Muscle of leg (tissue), 11 donors: ENCODE data around the gene SLC22A7. TPM values are rescaled to one million over a fixed set of nuclear protein-coding genes. Genes with fewer than 3 reads are reported as not detected.
A peak's percentile ranks its signal among the peaks of the same experiment; 100 is the strongest.

Experiments used
- DNase-seq: peaks from one replicate; pipeline ENCODE4 v3.0.0; 2013
- H3K27ac ChIP-seq: one replicate; pipeline ENCODE4 v1.5.1; 2013; ENCODE audit warnings: mild to moderate bottlenecking, low read length, control low read depth
- H3K27me3 ChIP-seq: one replicate; pipeline ENCODE4 v1.6.1; 2013; ENCODE audit warnings: low read length; ENCODE audit not compliant: control insufficient read depth, insufficient read depth
- H3K36me3 ChIP-seq: one replicate; pipeline ENCODE4 v1.6.1; 2013; ENCODE audit warnings: low read length; ENCODE audit not compliant: control insufficient read depth, insufficient read depth
- H3K4me1 ChIP-seq: one replicate; pipeline ENCODE4 v1.6.1; 2013; ENCODE audit warnings: low read length; ENCODE audit not compliant: control insufficient read depth, insufficient read depth
- H3K4me3 ChIP-seq: one replicate; pipeline ENCODE4 v1.5.1; 2013; ENCODE audit warnings: low read length, control low read depth
- H3K9me3 ChIP-seq: replicated peaks from 2 replicates; pipeline ENCODE4 v1.6.1; 2013; ENCODE audit warnings: low read depth, low read length; ENCODE audit not compliant: control insufficient read depth
- WGBS: methylation state at CpG from one replicate; pipeline ENCODE4 v1.1.5; 2013; ENCODE audit warnings: missing lambda C conversion rate; ENCODE audit not compliant: insufficient coverage; 5-methylcytosine and 5-hydroxymethylcytosine counted together
- polyA plus RNA-seq, 8 donors: library from polyadenylated mRNA; unstranded; fragments of 120-200 nt; gene quantifications; one replicate each; pipeline versions ENCODE4 v1.2.1 to v1.2.3, GENCODE V29; 2013; ENCODE audit warnings: inconsistent platforms in 1 of 8, low replicate concordance in 1 of 8; ENCODE audit not compliant: insufficient read length in 8 of 8, insufficient read depth in 1 of 8
- total RNA-seq: library from RNA; stranded (reverse); fragments of 120-200 nt; gene quantifications from one replicate; pipeline ENCODE4 v1.2.4, GENCODE V29; 2013

SLC22A7 gene
- total and polyA plus RNA-seq, 9 donors: 0.13 to 0.53 TPM; not detected in 7

- no peaks in the 10 kb centered on the region for H3K36me3 ChIP-seq
- H3K27me3 ChIP-seq: peaks cover 62% of the 10 kb centered on the region
- DNase-seq: peak; percentile 45
- no peaks in the 10 kb centered on the region for H3K9me3 ChIP-seq
- 4% methylated on average over 36 of the region's 64 CpGs for WGBS
- peaks cover 10% of the 10 kb centered on the region for H3K4me1 ChIP-seq
- no peak overlapping the region for H3K27ac ChIP-seq
- H3K4me3 ChIP-seq: peak overlapping the region; percentile 38
Observed at GRCh38 chr6:43275801-43276576, 22.1 kb upstream of the SLC22A7 start.

DNA sequence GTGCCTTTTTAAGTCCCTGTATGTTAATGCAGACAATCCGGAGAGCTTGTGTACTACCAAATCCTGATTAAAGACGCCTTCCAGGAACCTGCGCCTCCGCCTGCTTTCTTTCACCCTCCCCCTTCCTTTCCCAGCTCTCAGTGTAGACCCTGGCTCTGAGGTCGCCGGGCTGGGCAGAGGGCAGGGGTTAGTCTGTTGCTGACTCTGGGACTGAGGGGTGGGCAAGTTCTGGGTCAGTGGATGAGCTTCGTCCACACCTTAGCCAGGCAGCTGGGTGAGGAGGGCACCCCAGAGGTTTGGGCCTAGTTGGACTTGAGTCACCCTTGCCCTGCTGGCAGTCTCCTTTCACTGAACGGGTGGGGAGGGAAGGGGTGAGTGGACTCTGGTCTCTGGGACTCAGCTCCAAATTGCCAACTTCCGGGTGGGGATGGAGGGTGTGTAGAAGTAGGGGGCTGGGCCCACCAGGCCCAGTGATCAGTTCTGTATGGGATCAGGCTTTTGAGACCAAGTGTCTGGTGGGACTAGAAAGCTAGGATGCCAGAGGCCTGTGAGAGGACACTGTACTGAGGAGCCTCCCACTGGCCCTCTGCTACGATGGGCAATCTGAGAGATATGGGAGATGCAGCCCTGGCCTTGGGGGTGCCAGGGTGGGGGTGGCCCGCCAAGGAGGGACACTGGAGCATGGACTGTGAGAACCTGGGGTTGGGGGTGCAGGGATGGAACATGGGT lies 21.3 kb upstream of the SLC22A7 start:
- no peaks in the 10 kb centered on the region for H3K9me3 ChIP-seq
- peaks cover 64% of the 10 kb centered on the region for H3K27me3 ChIP-seq
- WGBS: 78% methylated on average over 4 of the region's 11 CpGs
- no peak overlapping the region for H3K27ac ChIP-seq
- H3K4me3 ChIP-seq: no peak overlapping the region
- peaks cover 10% of the 10 kb centered on the region for H3K4me1 ChIP-seq
- no peak for DNase-seq
- no peaks in the 10 kb centered on the region for H3K36me3 ChIP-seq

DNA sequence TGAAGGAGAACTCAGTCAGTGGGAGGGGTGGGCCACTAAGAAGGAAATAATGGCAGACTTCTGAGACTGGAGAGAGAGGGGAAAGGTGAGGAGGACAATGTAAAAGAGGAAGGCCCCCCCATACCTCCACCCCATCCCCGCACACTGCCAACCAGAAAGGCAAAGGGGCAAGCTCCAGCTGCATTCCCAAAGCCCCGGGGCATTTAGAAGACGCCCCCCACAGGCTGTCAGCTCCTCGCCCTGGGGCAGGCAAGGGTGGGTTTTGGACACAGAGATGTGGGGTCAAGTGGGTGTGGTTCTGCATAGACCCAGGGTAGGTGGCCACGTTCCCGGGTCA lies 20.8 kb upstream of the SLC22A7 start:
- Histone ChIP-seq H3K36me3 (no peaks in the 10 kb centered on the region), H3K4me3 (no peak overlapping the region), H3K9me3 (no peaks in the 10 kb centered on the region), H3K27me3 (peaks cover 66% of the 10 kb centered on the region), H3K4me1 (peaks cover 10% of the 10 kb centered on the region), H3K27ac (no peak overlapping the region)
- WGBS: 100% methylated on average over 1 of the region's 6 CpGs
- DNase-seq: no peak

DNA sequence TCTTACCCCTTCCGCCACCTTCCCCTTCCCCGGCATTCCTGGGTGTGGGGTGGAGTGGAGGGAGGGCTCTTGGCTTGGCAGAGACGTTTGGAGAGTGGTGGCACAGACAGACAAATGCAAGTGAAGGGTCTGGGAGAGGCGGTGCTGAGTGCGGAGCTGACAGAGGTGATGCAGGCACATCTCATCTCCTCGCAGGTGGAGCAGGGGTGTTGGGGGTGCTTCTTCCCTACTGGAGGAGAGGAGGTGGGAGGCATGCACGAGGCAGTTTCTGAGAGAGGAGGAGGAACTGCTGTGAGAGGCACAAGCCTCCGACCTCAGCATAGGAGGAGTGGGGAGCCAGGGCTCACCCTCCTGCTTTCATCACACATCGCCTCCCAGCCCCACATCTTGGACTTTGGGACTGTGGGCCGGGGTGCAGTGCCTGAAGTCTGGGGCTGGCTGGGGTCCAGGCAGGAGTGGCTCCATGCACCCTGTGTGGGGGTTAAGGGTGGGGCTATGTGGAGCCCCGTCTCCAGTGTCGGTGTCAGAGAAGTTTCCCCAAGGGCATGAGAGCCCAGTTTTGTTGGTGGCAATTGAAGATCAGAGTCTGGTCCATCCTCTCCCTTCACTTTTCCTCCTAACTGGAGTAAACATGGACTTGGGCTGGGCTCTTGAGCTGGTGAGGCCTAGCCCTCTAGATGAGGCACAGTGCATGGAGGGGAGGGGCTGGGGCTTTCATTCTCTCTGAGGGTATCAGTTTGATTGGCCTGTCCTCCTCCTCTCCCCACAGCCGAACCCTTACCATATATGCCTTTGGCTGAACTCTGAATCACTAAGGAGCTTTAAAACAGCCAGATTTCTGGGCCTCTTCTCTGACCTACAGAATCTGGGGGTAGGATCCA lies 20.2 kb upstream of the SLC22A7 start:
- peaks cover 10% of the 10 kb centered on the region for H3K4me1 ChIP-seq
- 70% methylated on average over 3 of the region's 13 CpGs for WGBS
- no peaks in the 10 kb centered on the region for H3K36me3 ChIP-seq
- no peak for DNase-seq
- no peaks in the 10 kb centered on the region for H3K9me3 ChIP-seq
- H3K27ac ChIP-seq: no peak overlapping the region
- peaks cover 64% of the 10 kb centered on the region for H3K27me3 ChIP-seq
- no peak overlapping the region for H3K4me3 ChIP-seq

DNA sequence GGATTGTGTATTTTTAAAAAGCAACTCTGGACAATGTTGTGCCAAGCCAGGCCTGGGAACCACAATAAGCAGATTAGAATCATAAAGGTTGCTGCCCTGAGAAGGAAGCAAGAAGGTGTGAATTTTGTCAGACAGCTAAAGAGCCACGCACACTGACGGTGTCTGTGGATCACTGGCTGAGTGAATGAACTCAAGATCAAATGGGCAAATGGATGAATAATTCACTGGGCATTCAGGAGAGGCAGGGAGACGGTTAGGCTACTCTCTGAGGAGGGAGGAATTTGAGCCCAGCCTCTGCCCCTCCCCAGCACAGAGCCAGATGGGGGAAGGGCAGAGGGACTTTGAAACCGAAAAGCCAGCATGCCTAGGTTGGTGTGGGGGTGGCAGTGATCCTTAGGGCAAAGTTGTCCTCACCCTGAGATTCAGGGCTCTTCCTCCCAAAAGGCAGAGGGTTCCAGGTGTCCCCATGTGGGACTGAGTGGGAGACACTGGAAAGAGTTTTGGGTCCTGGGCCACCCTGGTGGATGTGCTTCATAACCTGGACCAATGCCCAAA lies 19.5 kb upstream of the SLC22A7 start:
- DNase-seq: no peak
- Histone ChIP-seq H3K4me3 (no peak overlapping the region), H3K27me3 (peaks cover 58% of the 10 kb centered on the region)

DNA sequence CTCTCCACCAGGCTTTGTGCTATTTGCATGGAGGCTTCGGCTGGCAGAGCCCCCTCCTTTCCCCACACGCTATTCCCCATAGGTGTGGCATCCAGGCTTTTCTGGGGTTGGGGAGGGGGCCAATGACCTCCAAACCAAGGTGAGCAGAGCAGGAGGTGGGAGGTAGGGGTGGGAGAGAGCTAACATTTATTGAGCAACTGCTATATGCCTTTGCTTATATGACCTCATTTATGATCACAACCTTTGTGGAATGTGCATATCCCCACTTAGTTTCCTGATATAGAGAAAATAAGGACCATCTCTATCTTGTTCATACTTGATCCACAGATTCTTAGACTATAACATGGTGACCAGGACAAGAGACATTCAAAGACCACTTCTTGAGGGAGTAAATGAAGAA lies 17.8 kb upstream of the SLC22A7 start:
- Histone ChIP-seq H3K36me3 (no peaks in the 10 kb centered on the region), H3K4me1 (peaks cover 13% of the 10 kb centered on the region), H3K27ac (no peak overlapping the region), H3K4me3 (no peak overlapping the region), H3K9me3 (no peaks in the 10 kb centered on the region), H3K27me3 (peaks cover 51% of the 10 kb centered on the region)
- no peak for DNase-seq
- no CpG with 5 or more reads among the region's 2 CpGs for WGBS

More for the DNA sequence above, 19.5 kb upstream of the SLC22A7 start:
- Histone ChIP-seq H3K36me3 (no peaks in the 10 kb centered on the region), H3K27ac (no peak overlapping the region), H3K4me1 (peaks cover 10% of the 10 kb centered on the region), H3K9me3 (no peaks in the 10 kb centered on the region)
- 14% methylated on average over 1 of the region's 4 CpGs for WGBS

- Histone ChIP-seq H3K36me3 (no peaks in the 10 kb centered on the region), H3K9me3 (no peaks in the 10 kb centered on the region), H3K4me3 (no peak overlapping the region), H3K27ac (no peak overlapping the region), H3K27me3 (peaks cover 44% of the 10 kb centered on the region), H3K4me1 (peaks cover 8% of the 10 kb centered on the region)
- no peak for DNase-seq
- WGBS: 70% methylated on average over 9 of the region's 9 CpGs
Observed at GRCh38 chr6:43282060-43282459, 16.0 kb upstream of the SLC22A7 start.

GRCh38 chr6:43282636-43283513 lies 15.2 kb upstream of the SLC22A7 start:
- no peak overlapping the region for H3K27ac ChIP-seq
- H3K4me3 ChIP-seq: no peak overlapping the region
- 78% methylated on average over 20 of the region's 32 CpGs for WGBS
- peaks cover 8% of the 10 kb centered on the region for H3K4me1 ChIP-seq
- no peaks in the 10 kb centered on the region for H3K9me3 ChIP-seq
- peaks cover 38% of the 10 kb centered on the region for H3K27me3 ChIP-seq
- DNase-seq: no peak
- H3K36me3 ChIP-seq: no peaks in the 10 kb centered on the region

GRCh38 chr6:43283514-43283901 lies 14.6 kb upstream of the SLC22A7 start:
- no peak for DNase-seq
- Histone ChIP-seq H3K27me3 (peaks cover 35% of the 10 kb centered on the region), H3K27ac (no peak overlapping the region), H3K4me1 (peaks cover 8% of the 10 kb centered on the region), H3K4me3 (no peak overlapping the region), H3K36me3 (no peaks in the 10 kb centered on the region), H3K9me3 (no peaks in the 10 kb centered on the region)
- 92% methylated on average over 16 of the region's 18 CpGs for WGBS
